ENCODE measurements around the gene CIRBP. TPM values are rescaled to one million over a fixed set of nuclear protein-coding genes. Genes with fewer than 3 reads are reported as not detected.

The CIRBP gene
- total RNA-seq, 1 donor from 2014 or later: 192 TPM

DNA sequence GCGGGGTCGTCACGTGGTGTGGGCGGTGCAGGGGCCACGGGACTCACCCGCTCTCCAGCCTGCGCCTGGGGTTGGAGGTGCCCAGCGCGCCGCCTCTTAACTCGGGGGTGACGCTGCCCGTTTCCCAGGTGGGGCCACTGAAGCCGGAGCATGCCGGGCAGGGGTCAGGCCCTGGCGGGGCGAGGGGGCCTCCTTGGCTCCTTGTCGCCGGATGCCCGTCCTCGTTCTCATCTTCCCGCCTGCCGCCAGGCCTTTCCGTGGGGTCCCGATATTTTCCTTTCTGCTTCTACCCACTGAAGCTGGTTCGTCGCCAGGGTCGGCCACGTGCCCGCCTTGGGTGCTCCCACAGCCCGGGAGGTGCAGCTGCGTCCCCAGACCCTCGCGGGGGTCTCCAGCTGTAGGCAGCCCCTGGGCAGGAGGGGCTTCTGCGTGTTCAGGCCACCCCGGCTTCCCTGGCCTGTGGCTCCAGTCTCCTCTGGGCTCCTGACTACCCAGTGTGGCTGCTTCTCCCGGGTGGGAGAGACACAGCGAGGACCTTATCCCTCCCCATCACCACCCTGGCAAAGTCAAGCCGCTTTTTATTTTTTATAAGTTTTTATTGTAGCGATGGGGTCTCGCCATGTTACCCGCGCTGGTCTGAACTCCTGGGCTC, 7.0 kb downstream of the CIRBP start:
- TF ChIP-seq POLR2AphosphoS5 (IDR thresholded peaks at IDR 0.05; ENCODE audit: insufficient read depth in 1 of 2, low read depth in 1 of 2): peak in 1 of 2 donors; percentile 52
- no peak for TF ChIP-seq CTCF (IDR thresholded peaks at IDR 0.05)
- TF ChIP-seq POLR2A (IDR thresholded peaks at IDR 0.05): peak in 1 of 2 donors; percentile 15
- no peaks in the 10 kb centered on the region for H3K9me3 ChIP-seq
- peak overlapping the region; percentile 98 for H3K27ac ChIP-seq
- peaks cover 0 to 59% of the 10 kb centered on the region in 2 donors for H3K36me3 ChIP-seq
- H3K27me3 ChIP-seq: no peaks in the 10 kb centered on the region
- DNase-seq (ENCODE audit: extremely low spot score in 2 of 2): no peak
- peaks cover 51% of the 10 kb centered on the region for H3K4me1 ChIP-seq
- peak overlapping the region; percentile 76 to 87 for H3K4me3 ChIP-seq
- intact Hi-C loops (cut with DNase I): loop anchor here (10.0 kb wide), 2 partner anchors 109 to 169 kb away; partner anchors contain the start of gene NDUFS7

- H3K4me1 ChIP-seq: peaks cover 46% of the 10 kb centered on the region
- DNase-seq (ENCODE audit: extremely low spot score in 2 of 2): no peak
- peak overlapping the region; percentile 98 for H3K27ac ChIP-seq
- H3K27me3 ChIP-seq: no peaks in the 10 kb centered on the region
- peak overlapping the region; percentile 76 to 87 for H3K4me3 ChIP-seq
- TF ChIP-seq POLR2A (IDR thresholded peaks at IDR 0.05) (no peak), POLR2AphosphoS5 (IDR thresholded peaks at IDR 0.05; ENCODE audit: insufficient read depth in 1 of 2, low read depth in 1 of 2) (no peak), CTCF (IDR thresholded peaks at IDR 0.05) (no peak)
- intact Hi-C loops (cut with DNase I): loop anchor here (10.0 kb wide), 2 partner anchors 108 to 168 kb away; partner anchors contain the start of gene NDUFS7
- peaks cover 0 to 54% of the 10 kb centered on the region in 2 donors for H3K36me3 ChIP-seq
- no peaks in the 10 kb centered on the region for H3K9me3 ChIP-seq
Measured at GRCh38 chr19:1276628-1277022, 7.5 kb downstream of the CIRBP start.

DNA sequence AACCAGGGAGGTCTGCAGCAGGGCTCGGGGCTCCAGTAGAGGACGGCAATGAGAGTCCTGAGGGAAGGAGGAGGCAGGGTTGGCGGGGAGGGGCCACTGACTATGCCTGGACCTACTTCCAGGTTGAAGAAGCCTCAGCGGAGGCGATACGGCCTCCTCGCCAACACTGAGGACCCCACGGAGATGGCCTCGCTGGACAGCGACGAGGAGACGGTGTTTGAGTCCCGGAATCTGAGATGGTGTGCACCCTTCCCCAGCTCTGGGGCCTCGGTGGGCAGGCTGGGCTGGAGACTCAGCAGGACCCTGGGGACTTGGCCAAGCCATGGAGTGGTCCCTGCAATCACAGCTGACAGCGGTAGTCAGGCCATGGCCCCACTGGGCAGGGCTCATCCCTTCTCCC, 7.9 kb downstream of the CIRBP start:
- H3K4me1 ChIP-seq: peaks cover 42% of the 10 kb centered on the region
- H3K36me3 ChIP-seq: peaks cover 0 to 50% of the 10 kb centered on the region in 2 donors
- TF ChIP-seq CTCF (IDR thresholded peaks at IDR 0.05) (no peak), POLR2A (IDR thresholded peaks at IDR 0.05) (no peak), POLR2AphosphoS5 (IDR thresholded peaks at IDR 0.05; ENCODE audit: insufficient read depth in 1 of 2, low read depth in 1 of 2) (no peak)
- no peak for DNase-seq (ENCODE audit: extremely low spot score in 2 of 2)
- H3K9me3 ChIP-seq: no peaks in the 10 kb centered on the region
- no peaks in the 10 kb centered on the region for H3K27me3 ChIP-seq
- intact Hi-C loops (cut with DNase I): loop anchor here (10.0 kb wide), 2 partner anchors 108 to 168 kb away; partner anchors contain the start of gene NDUFS7
- H3K4me3 ChIP-seq: no peak overlapping the region
- no peak overlapping the region for H3K27ac ChIP-seq

DNA sequence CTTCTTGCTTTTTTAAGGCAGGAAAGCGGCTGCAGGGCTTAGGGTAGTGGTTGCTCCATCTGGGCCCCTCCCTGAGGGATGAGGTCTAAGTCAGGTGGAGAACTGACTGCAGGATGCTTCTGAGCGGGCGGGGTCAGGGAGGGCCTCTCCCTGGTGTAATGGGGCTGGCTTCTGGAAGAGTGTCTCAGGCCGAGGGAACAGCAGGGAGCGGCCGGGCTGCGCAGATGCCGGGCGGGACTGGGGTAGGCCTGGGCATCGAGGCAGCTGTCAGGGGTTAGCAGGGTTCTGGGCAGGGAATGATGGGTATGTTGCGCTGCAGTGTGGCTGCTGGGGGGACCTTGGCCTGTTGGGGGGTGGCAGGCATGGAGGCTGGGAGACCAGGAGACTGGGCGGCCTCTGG, 8.9 kb downstream of the CIRBP start:
- Histone ChIP-seq H3K27ac (no peak overlapping the region), H3K4me3 (no peak overlapping the region), H3K9me3 (no peaks in the 10 kb centered on the region), H3K4me1 (peaks cover 33% of the 10 kb centered on the region), H3K27me3 (no peaks in the 10 kb centered on the region), H3K36me3 (peaks cover 0 to 39% of the 10 kb centered on the region in 2 donors)
- DNase-seq (ENCODE audit: extremely low spot score in 2 of 2): no peak
- intact Hi-C loops (cut with DNase I): loop anchor here (10.0 kb wide), 2 partner anchors 107 to 167 kb away; partner anchors contain the start of gene NDUFS7
- TF ChIP-seq CTCF (IDR thresholded peaks at IDR 0.05) (no peak), POLR2A (IDR thresholded peaks at IDR 0.05) (no peak), POLR2AphosphoS5 (IDR thresholded peaks at IDR 0.05; ENCODE audit: insufficient read depth in 1 of 2, low read depth in 1 of 2) (no peak)

Measured in vagina (tissue), 2 donors.